Measurements from ENCODE around the gene TTC28.

GRCh38 chr22:28379075-28379779, 300.4 kb downstream of the TTC28 start:
- TF ChIP-seq CTCF (IDR thresholded peaks at IDR 0.05; ENCODE audit: extremely low read depth in 1 of 2, insufficient read depth in 1 of 2, low read depth in 1 of 2, low read length in 2 of 2) (no peak), POLR2A (IDR thresholded peaks at IDR 0.05; ENCODE audit: low read depth, low read length) (no peak), FOS (IDR thresholded peaks at IDR 0.05; ENCODE audit: borderline replicate concordance, insufficient read depth, low read length) (no peak)

All from endothelial cell of umbilical vein (primary cell).